ENCODE measurements around the gene CSF1.

- TF ChIP-seq CTCF (IDR thresholded peaks at IDR 0.05) (no peak), POLR2AphosphoS5 (IDR thresholded peaks at IDR 0.05) (no peak)
Observed at GRCh38 chr1:109901141-109901523, 9.5 kb upstream of the CSF1 start.

Measured in breast epithelium (tissue), 3 donors.